Tibial nerve (tissue), 4 donors: ENCODE measurements around the gene TM2D1.

Experiments
- CTCF ChIP-seq, 5 experiments: fragments of 200-600 bp in 3 of 5; fragments of 450-650 bp in 2 of 5; sonication (generic) in 3 of 5; IDR thresholded peaks; one replicate each; pipeline ENCODE4 v1.5.1; 2016 to 2019; ENCODE audit warnings: antibody characterized with exemption in 5 of 5, mild to moderate bottlenecking in 3 of 5, moderate library complexity in 2 of 5
- EP300 ChIP-seq, 2 donors: sonication (generic); formaldehyde crosslinking; IDR thresholded peaks; one replicate each; pipeline ENCODE4 v1.6.1; 2017; ENCODE audit warnings: antibody characterized with exemption in 2 of 2, mild to moderate bottlenecking in 1 of 2
- POLR2A ChIP-seq, 2 donors: fragments of 450-650 bp; IDR thresholded peaks; one replicate each; pipeline ENCODE4 v1.6.1; 2017; ENCODE audit warnings: antibody characterized with exemption in 2 of 2, mild to moderate bottlenecking in 2 of 2, moderate library complexity in 2 of 2

GRCh38 chr1:61746813-61747212 lies 21.9 kb upstream of the TM2D1 start:
- TF ChIP-seq CTCF (IDR thresholded peaks at IDR 0.05) = no peak
- TF ChIP-seq POLR2A (IDR thresholded peaks at IDR 0.05) = no peak
- no peak for TF ChIP-seq EP300 (IDR thresholded peaks at IDR 0.05)
